HepG2 (cell line): Measurements from ENCODE around the gene ISG20L2.

Experiments used
- MYNN ChIP-seq: sonication (generic); formaldehyde crosslinking; IDR thresholded peaks from 2 replicates; pipeline ENCODE4 v1.4.0; 2020; ENCODE audit warnings: mild to moderate bottlenecking, low read depth, missing genetic modification reagents
- SIN3A ChIP-seq: IDR thresholded peaks from 2 replicates; pipeline ENCODE4 v1.6.1; 2011; ENCODE audit warnings: low read depth, mild to moderate bottlenecking, control low read depth, low read length, borderline replicate concordance

GRCh38 chr1:156705321-156705917 lies 23.1 kb downstream of the ISG20L2 start, which contains the start of gene CRABP2:
- TF ChIP-seq SIN3A: no peak
- no peak for TF ChIP-seq MYNN (CRISPR knock-in tag)
